Hepatocyte (in vitro differentiated cells): ENCODE data around the gene SYNDIG1. TPM values are rescaled to one million over a fixed set of nuclear protein-coding genes. Genes with fewer than 3 reads are reported as not detected.

Experiments used
- DNase-seq: peaks from one replicate; pipeline ENCODE4 v3.0.0-alpha.2; 2016; ENCODE audit warnings: low spot score
- H2AFZ ChIP-seq: fragments of 200-600 bp; sonication (generic); 2 replicates; pipeline ENCODE4 v1.6.0; 2016; ENCODE audit warnings: antibody characterized with exemption, mild to moderate bottlenecking
- H3K27ac ChIP-seq: fragments of 200-600 bp; sonication (generic); 2 replicates; pipeline ENCODE4 v1.5.1; 2016; ENCODE audit warnings: mild to moderate bottlenecking
- H3K27me3 ChIP-seq: fragments of 200-600 bp; sonication (generic); 2 replicates; pipeline ENCODE4 v1.6.1; 2016
- H3K36me3 ChIP-seq: fragments of 200-600 bp; sonication (generic); replicated peaks from 2 replicates; pipeline ENCODE4 v1.5.1; 2016; ENCODE audit warnings: low read depth; ENCODE audit not compliant: insufficient read depth
- H3K4me1 ChIP-seq: fragments of 200-600 bp; sonication (generic); 2 replicates; pipeline ENCODE4 v1.5.1; 2016; ENCODE audit warnings: mild to moderate bottlenecking, moderate library complexity; ENCODE audit not compliant: insufficient read depth
- H3K4me2 ChIP-seq: fragments of 200-600 bp; sonication (generic); 2 replicates; pipeline ENCODE4 v1.6.0; 2016
- H3K4me3 ChIP-seq: fragments of 200-600 bp; sonication (generic); 2 replicates; pipeline ENCODE4 v1.5.1; 2016; ENCODE audit warnings: mild to moderate bottlenecking
- H3K79me2 ChIP-seq: fragments of 200-600 bp; sonication (generic); 2 replicates; pipeline ENCODE4 v1.6.0; 2017; ENCODE audit warnings: mild to moderate bottlenecking
- H3K9me2 ChIP-seq: fragments of 200-600 bp; sonication (generic); replicated peaks from 2 replicates; pipeline ENCODE4 v1.6.0; 2017; ENCODE audit warnings: mild to moderate bottlenecking; ENCODE audit not compliant: insufficient read depth
- H3K9me3 ChIP-seq: fragments of 200-600 bp; sonication (generic); 2 replicates; pipeline ENCODE4 v1.5.1; 2016; ENCODE audit warnings: low read depth, mild to moderate bottlenecking
- H4K20me1 ChIP-seq: fragments of 200-600 bp; sonication (generic); 2 replicates; pipeline ENCODE4 v1.6.0; 2016; ENCODE audit warnings: mild to moderate bottlenecking; ENCODE audit not compliant: insufficient read depth, poor library complexity, severe bottlenecking
- CTCF ChIP-seq: fragments of 200-600 bp; sonication (generic); IDR thresholded peaks from 2 replicates; pipeline ENCODE4 v1.5.1; 2016; ENCODE audit warnings: antibody characterized with exemption, mild to moderate bottlenecking; ENCODE audit not compliant: poor library complexity
- EZH2 ChIP-seq: fragments of 200-600 bp; sonication (generic); IDR thresholded peaks from 2 replicates; pipeline ENCODE4 v1.6.1; 2016; ENCODE audit warnings: antibody characterized with exemption, mild to moderate bottlenecking, borderline replicate concordance
- EZH2phosphoT487 ChIP-seq: fragments of 200-600 bp; sonication (generic); IDR thresholded peaks from one replicate; pipeline ENCODE4 v1.6.1; 2018; ENCODE audit warnings: antibody characterized with exemption, mild to moderate bottlenecking, low read depth, moderate library complexity; ENCODE audit not compliant: unreplicated experiment, severe bottlenecking
- WGBS: methylation state at CpG from one replicate; pipeline ENCODE4 v1.1.6; 2016; ENCODE audit warnings: low lambda C conversion rate; ENCODE audit errors: missing lambda C conversion rate; 5-methylcytosine and 5-hydroxymethylcytosine counted together
- polyA plus RNA-seq: library from polyadenylated mRNA; unstranded; fragments of >200 nt; fragmentation: Nextera tagmentation; extraction: Ambion mirVana; gene quantifications from 2 replicates; pipeline ENCODE4 v1.2.1, GENCODE V29; 2016
- total RNA-seq: library from RNA; depleted of rRNA; stranded (reverse); fragments of >200 nt; gene quantifications from 2 replicates; pipeline ENCODE4 v1.2.3, GENCODE V29; 2014

The SYNDIG1 gene
- total and polyA plus RNA-seq, 2 experiments from 2014 or later: 1.5 to 2.3 TPM

- no peaks in the 10 kb centered on the region for H3K9me3 ChIP-seq
- no peaks in the 10 kb centered on the region for H3K9me2 ChIP-seq
- no peak for DNase-seq
- no peak overlapping the region for H3K4me3 ChIP-seq
- no peaks in the 10 kb centered on the region for H4K20me1 ChIP-seq
- H3K4me2 ChIP-seq: no peak overlapping the region
- 84% methylated on average over 9 of the region's 9 CpGs for WGBS
- H2AFZ ChIP-seq: no peak overlapping the region
- H3K4me1 ChIP-seq: peaks cover 5% of the 10 kb centered on the region
- H3K36me3 ChIP-seq: no peaks in the 10 kb centered on the region
- H3K79me2 ChIP-seq: no peaks in the 10 kb centered on the region
- H3K27me3 ChIP-seq: no peaks in the 10 kb centered on the region
- H3K27ac ChIP-seq: no peak overlapping the region
- TF ChIP-seq EZH2phosphoT487: no peak
- TF ChIP-seq EZH2: no peak
- TF ChIP-seq CTCF: no peak
Observed at GRCh38 chr20:24489631-24490260, 20.3 kb downstream of the SYNDIG1 start.

- Histone ChIP-seq H3K4me3 (no peak overlapping the region), H4K20me1 (no peaks in the 10 kb centered on the region), H3K4me2 (no peak overlapping the region), H3K4me1 (peaks cover 5% of the 10 kb centered on the region), H3K9me2 (no peaks in the 10 kb centered on the region), H3K27me3 (no peaks in the 10 kb centered on the region), H2AFZ (no peak overlapping the region), H3K27ac (no peak overlapping the region), H3K79me2 (no peaks in the 10 kb centered on the region), H3K36me3 (no peaks in the 10 kb centered on the region), H3K9me3 (no peaks in the 10 kb centered on the region)
- WGBS: 96% methylated on average over 8 of the region's 8 CpGs
- DNase-seq: no peak
- TF ChIP-seq CTCF: no peak
- no peak for TF ChIP-seq EZH2
- no peak for TF ChIP-seq EZH2phosphoT487
Observed at GRCh38 chr20:24490598-24490997, 21.2 kb downstream of the SYNDIG1 start.

- Histone ChIP-seq H3K36me3 (no peaks in the 10 kb centered on the region), H2AFZ (no peak overlapping the region), H3K4me2 (no peak overlapping the region), H3K4me1 (peaks cover 5% of the 10 kb centered on the region), H3K9me2 (no peaks in the 10 kb centered on the region), H3K4me3 (no peak overlapping the region), H3K9me3 (no peaks in the 10 kb centered on the region), H3K27ac (no peak overlapping the region), H4K20me1 (no peaks in the 10 kb centered on the region), H3K27me3 (no peaks in the 10 kb centered on the region), H3K79me2 (no peaks in the 10 kb centered on the region)
- DNase-seq: no peak
- TF ChIP-seq EZH2 (no peak), EZH2phosphoT487 (no peak)
- WGBS: 94% methylated on average over 14 of the region's 14 CpGs
Observed at GRCh38 chr20:24491041-24491756, 21.8 kb downstream of the SYNDIG1 start.

GRCh38 chr20:24492031-24492607 is 22.7 kb downstream of the SYNDIG1 start:
- Histone ChIP-seq H3K79me2 (no peaks in the 10 kb centered on the region), H3K4me1 (peaks cover 5% of the 10 kb centered on the region), H3K9me2 (no peaks in the 10 kb centered on the region), H3K9me3 (no peaks in the 10 kb centered on the region), H2AFZ (no peak overlapping the region), H3K4me2 (no peak overlapping the region), H3K27ac (no peak overlapping the region), H3K36me3 (no peaks in the 10 kb centered on the region), H3K4me3 (no peak overlapping the region), H3K27me3 (no peaks in the 10 kb centered on the region), H4K20me1 (no peaks in the 10 kb centered on the region)
- DNase-seq: no peak
- 65% methylated on average over 16 of the region's 16 CpGs for WGBS
- no peak for TF ChIP-seq EZH2phosphoT487
- TF ChIP-seq CTCF: no peak
- TF ChIP-seq EZH2: no peak
